GM12874 (cell line): Measurements from ENCODE around the gene BCL2L14.

Experiments used
- CTCF ChIP-seq: IDR thresholded peaks from 2 replicates; pipeline ENCODE4 v1.5.1; 2011; ENCODE audit warnings: low read depth, mild to moderate bottlenecking, control low read depth, low read length, moderate library complexity; ENCODE audit not compliant: insufficient read depth

The BCL2L14 gene

DNA sequence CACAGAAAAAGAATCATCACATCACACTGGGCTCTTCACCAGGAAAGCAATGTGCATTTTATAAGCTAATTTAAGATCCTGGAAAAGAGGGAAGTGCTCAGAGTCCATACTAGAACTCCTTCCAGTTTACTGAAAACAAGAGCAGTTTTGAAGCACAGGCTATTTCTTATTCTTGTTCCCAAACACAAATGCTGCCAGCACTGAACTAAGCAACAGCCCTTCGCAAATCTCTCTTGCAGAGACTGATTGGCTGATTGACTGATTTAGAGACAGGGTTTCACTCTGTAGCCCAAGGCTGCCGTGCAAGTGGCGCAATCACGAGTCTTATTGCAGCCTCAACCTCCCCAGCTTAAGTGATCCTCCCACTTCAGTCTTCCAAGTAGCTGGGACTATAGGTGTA is 44.8 kb downstream of the BCL2L14 start:
- no peak for TF ChIP-seq CTCF

DNA sequence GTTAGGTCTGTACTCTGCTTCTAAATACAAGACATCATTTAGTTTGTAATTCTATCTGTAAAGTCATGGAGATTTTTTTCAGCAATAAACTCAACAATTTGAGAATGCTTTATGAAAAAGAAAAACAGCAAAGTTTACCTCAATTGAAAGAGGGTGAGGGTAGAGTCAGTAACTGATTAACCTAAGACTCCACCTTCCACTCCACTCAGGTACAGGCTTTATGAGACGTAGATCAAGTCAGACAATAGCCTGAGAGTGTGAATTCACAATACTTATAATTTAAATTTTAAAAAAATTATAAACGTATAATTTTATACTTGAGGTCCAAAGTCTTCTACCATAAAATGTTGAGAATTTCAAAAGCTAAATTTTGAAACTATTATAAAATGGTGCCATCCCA is 45.9 kb downstream of the BCL2L14 start:
- no peak for TF ChIP-seq CTCF

DNA sequence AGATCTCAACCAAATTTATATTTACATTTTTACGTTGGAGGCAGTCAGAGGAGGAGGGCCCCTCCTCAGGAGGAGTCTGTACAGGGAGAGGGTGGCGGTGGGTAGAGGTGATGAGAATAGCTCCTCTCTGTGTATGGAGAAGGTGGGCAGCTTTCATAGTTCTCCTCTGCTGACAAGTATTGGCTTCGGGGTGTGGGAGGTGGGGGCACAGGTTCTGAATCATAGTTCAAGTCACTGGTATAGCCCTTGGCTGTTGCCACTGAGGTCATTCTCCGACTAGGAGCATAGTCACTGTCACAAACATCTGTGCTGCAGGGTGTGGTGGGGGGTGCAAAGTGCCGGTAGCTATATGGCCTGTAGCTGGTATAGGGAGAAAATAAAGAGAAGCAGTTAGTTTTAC is 50.3 kb downstream of the BCL2L14 start:
- TF ChIP-seq CTCF, result no peak

- no peak for TF ChIP-seq CTCF
These were observed 52.4 kb downstream of the BCL2L14 start for GRCh38 chr12:12123036-12123604.

DNA sequence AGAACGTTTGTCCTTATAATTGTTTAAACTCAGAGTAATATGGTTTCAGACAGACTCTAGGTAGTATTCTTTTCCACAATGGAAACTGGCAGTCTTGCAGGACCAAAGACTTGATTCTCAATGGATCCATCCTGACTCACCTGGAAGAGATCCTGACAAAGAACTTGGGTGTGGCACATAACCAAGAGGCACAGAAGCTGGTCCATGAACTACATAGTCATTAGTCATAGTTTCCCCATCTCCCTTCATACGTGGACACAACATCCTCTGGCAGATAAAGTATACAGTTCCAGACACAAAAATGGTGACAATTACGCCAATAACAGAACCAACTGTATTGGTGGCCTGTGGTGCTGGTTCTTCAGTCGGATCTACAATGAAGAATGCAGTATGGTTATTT is 55.8 kb downstream of the BCL2L14 start:
- TF ChIP-seq CTCF, result no peak

GRCh38 chr12:12127304-12127703 is 56.6 kb downstream of the BCL2L14 start:
- no peak for TF ChIP-seq CTCF

- TF ChIP-seq CTCF, result no peak
These were observed 57.9 kb downstream of the BCL2L14 start for GRCh38 chr12:12128670-12129069.
